SK-N-SH treated with all-trans-retinoic acid at 6 μM for 48 hours (cell line): Measurements from ENCODE around the gene KLHL29.

Experiments used
- BACH2 ChIP-seq: fragments of 250-450 bp; sonication (Bioruptor Pico); IDR thresholded peaks from 2 replicates; pipeline ENCODE4 v1.9.0; 2021; ENCODE audit warnings: mild to moderate bottlenecking, borderline replicate concordance
- CREB5 ChIP-seq: fragments of 250-450 bp; sonication (Bioruptor Pico); IDR thresholded peaks from 2 replicates; pipeline ENCODE4 v1.5.1; 2020; ENCODE audit warnings: low read depth, mild to moderate bottlenecking, moderate library complexity
- ZC3H10 ChIP-seq: fragments of 250-450 bp; sonication (Bioruptor Pico); IDR thresholded peaks from 2 replicates; pipeline ENCODE4 v1.5.1; 2021; ENCODE audit warnings: mild to moderate bottlenecking, moderate library complexity
- ZFP30 ChIP-seq: fragments of 450-650 bp; formaldehyde crosslinking; IDR thresholded peaks from 2 replicates; pipeline ENCODE4 v1.5.0; 2022; ENCODE audit warnings: mild to moderate bottlenecking, moderate library complexity
- TF ChIP-seq, protein P1 (sequence below): fragments of 250-450 bp; sonication (Bioruptor Pico); IDR thresholded peaks from 2 replicates; pipeline ENCODE4 v1.8.0; 2020; ENCODE audit warnings: mild to moderate bottlenecking, moderate library complexity, borderline replicate concordance

- TF ChIP-seq CREB5 (CRISPR knock-in tag) = no peak
- no peak for TF ChIP-seq BACH2
- TF ChIP-seq ZFP30 (CRISPR knock-in tag) = no peak
- no peak for TF ChIP-seq ZC3H10
- TF ChIP-seq, protein P1, sequence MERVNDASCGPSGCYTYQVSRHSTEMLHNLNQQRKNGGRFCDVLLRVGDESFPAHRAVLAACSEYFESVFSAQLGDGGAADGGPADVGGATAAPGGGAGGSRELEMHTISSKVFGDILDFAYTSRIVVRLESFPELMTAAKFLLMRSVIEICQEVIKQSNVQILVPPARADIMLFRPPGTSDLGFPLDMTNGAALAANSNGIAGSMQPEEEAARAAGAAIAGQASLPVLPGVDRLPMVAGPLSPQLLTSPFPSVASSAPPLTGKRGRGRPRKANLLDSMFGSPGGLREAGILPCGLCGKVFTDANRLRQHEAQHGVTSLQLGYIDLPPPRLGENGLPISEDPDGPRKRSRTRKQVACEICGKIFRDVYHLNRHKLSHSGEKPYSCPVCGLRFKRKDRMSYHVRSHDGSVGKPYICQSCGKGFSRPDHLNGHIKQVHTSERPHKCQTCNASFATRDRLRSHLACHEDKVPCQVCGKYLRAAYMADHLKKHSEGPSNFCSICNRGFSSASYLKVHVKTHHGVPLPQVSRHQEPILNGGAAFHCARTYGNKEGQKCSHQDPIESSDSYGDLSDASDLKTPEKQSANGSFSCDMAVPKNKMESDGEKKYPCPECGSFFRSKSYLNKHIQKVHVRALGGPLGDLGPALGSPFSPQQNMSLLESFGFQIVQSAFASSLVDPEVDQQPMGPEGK (CRISPR knock-in tag) = no peak
These were observed 370 bp downstream of the KLHL29 start for GRCh38 chr2:23385351-23385747.
